ENCODE results near the gene MS4A10. TPM values are rescaled to one million over a fixed set of nuclear protein-coding genes. Genes with fewer than 3 reads are reported as not detected.

Gene MS4A10
- total and polyA plus RNA-seq, 2 of the 8 experiments (the other 6 are each of a cell fraction or from before 2014, with no cell fraction given) = not detected

DNA sequence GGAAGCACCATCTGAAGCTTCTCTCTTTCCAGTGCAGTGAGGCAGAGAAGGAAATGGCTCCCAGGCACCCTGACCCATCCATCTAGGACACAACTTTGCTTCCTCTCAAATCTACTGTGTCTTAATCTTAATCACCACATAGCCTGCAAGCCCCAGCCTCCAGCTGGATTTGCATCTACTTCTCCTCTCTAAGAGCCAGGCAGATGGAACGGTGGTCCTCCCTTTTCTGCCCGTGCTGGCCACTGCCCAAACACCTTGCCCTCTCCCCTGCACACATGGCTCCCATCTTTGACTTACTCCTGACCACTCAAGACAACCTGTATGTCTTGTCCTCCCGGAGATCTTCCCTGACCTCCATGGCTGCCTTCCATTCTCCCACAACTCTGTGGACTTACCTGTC is 7.4 kb downstream of the MS4A10 start (continued):
- no peak for TF ChIP-seq CBX5 (IDR thresholded peaks at IDR 0.05; ENCODE audit: low read depth, low read length)
- TF ChIP-seq EZH2 (IDR thresholded peaks at IDR 0.05; ENCODE audit: low read depth, low read length, severe bottlenecking) = no peak

Measured in H1 (cell line).